Mucosa of stomach (tissue), 1 donor: ENCODE data around the gene DGKD.

Source experiments
- H3K27me3 ChIP-seq: one replicate; pipeline ENCODE4 v1.7.0; 2013; ENCODE audit warnings: mild to moderate bottlenecking, low read length; ENCODE audit not compliant: control insufficient read depth, insufficient read depth
- H3K36me3 ChIP-seq: one replicate; pipeline ENCODE4 v1.7.0; 2013; ENCODE audit warnings: low read length; ENCODE audit not compliant: control insufficient read depth, insufficient read depth
- H3K4me1 ChIP-seq: one replicate; pipeline ENCODE4 v1.7.0; 2013; ENCODE audit warnings: mild to moderate bottlenecking, low read length; ENCODE audit not compliant: control insufficient read depth, insufficient read depth
- H3K4me3 ChIP-seq: one replicate; pipeline ENCODE4 v1.7.0; 2013; ENCODE audit warnings: low read length
- H3K9ac ChIP-seq: one replicate; pipeline ENCODE4 v1.7.0; 2013; ENCODE audit warnings: mild to moderate bottlenecking, low read length, moderate library complexity
- H3K9me3 ChIP-seq: one replicate; pipeline ENCODE4 v1.7.0; 2013; ENCODE audit warnings: mild to moderate bottlenecking, low read length, moderate library complexity; ENCODE audit not compliant: control insufficient read depth
- donor health status: Pancreatic carcinoma.

Gene DGKD

DNA sequence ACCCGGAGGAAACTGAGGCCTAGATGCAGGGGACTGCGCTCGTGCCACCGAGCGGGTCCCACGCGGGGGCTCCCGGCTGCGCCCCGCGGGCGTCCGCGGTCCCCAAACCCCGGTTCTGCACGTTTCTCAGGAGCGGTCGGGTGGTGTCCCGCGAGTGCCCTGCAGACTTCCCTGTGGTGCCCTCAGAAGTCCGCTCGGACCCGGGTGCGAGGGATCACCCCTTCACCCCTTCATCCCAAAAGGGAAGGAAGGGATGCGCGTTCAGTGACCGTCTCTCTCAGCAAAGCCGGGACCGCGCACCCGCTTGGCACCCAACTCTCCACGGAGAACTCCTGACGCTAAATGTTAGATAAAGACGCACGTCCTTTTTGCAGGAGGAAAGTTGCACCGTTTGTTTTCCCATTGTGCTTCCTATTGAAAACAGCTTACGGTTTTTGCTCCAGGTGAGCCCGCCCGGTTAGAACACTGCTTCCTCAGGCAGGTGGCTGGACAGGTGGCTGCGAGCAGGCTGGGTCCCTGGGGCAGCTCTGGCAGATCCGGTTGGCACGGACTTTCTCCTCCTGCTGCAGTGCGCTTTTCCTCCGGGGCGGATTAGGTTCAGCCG, 779 bp downstream of the DGKD start:
- peak overlapping the region; percentile 61 for H3K9ac ChIP-seq
- H3K36me3 ChIP-seq: no peaks in the 10 kb centered on the region
- no peaks in the 10 kb centered on the region for H3K27me3 ChIP-seq
- H3K4me3 ChIP-seq: peak overlapping the region; percentile 44
- H3K9me3 ChIP-seq: no peaks in the 10 kb centered on the region
- peaks cover 39% of the 10 kb centered on the region for H3K4me1 ChIP-seq

DNA sequence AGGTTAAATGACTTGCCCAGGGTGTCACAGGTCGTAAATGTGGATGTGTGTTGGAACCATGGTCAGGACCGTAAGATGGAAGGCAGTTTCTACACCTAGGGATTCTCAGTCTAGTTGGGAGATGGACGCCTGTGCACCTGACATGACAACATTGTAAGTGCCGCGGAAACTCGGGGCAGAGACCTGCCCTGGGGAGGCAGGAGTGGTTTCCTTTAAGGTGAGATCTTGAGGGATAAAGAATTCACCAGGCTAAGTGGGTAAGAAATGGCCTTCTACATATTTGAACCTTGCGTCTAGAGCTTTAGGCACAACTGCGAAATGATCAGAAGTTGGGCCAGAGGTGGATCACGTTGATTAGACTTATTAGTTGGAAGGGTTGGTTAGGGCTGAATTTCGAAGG, 1.6 kb downstream of the DGKD start:
- Histone ChIP-seq H3K9ac (no peak overlapping the region), H3K4me3 (peak overlapping the region; percentile 44), H3K4me1 (peaks cover 32% of the 10 kb centered on the region), H3K36me3 (no peaks in the 10 kb centered on the region), H3K27me3 (no peaks in the 10 kb centered on the region), H3K9me3 (no peaks in the 10 kb centered on the region)

DNA sequence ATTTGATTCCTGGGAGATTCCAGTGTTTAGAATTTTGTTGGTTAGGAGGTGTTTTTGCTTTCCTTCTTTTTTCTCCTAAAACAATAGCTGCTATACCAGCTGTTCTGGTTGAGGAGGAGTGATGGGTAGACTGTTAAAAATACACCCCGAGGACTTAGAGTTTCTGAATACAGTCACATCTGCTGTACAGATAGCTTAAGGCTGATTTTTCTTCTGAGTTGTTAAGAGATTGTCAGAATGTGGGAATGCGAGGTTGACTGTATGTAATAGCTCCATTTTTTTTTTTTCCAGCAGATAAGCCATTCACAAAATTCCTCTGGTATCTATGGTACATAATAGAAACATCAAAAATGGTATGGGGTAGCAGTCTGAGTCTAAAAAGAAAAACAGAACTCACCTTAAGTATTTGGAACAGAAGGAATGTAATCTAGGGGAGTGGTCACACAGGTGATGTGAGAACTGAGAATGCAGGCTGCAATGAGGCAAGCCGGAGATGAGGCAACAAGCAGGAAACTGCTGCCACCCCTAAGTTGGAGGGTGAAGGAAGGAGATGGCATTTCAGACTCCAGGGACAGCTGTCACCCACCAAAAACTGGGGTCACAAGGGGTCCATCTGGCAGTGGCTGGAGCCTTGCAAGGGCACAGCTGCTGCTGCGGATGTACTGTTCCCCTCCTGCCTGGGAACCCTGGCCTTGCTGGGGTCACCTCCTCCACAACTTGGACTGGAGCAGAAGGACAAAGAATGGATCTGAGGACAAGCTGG, 2.4 kb downstream of the DGKD start:
- H3K9ac ChIP-seq: no peak overlapping the region
- H3K27me3 ChIP-seq: no peaks in the 10 kb centered on the region
- H3K36me3 ChIP-seq: no peaks in the 10 kb centered on the region
- no peak overlapping the region for H3K4me3 ChIP-seq
- H3K9me3 ChIP-seq: no peaks in the 10 kb centered on the region
- H3K4me1 ChIP-seq: peaks cover 30% of the 10 kb centered on the region

DNA sequence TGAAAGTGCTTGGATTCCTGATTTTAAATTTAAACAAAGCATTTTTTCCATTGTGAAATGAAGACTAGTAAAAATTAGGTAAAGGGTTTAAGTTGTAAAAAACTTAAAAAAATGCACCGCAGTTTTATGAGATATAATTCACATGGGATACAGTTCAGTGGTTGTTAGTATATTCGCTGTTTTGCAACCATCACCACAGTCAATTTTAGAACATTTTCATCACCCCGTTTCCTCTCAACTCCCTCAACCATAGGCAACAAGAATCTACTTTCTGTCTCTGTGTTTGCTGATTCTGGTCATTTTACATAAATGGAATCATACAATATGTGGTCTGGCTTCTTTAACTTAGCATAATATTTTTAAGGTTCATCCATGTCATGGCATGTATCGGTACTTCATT, 4.0 kb downstream of the DGKD start:
- H3K4me1 ChIP-seq: peaks cover 24% of the 10 kb centered on the region
- H3K27me3 ChIP-seq: no peaks in the 10 kb centered on the region
- no peak overlapping the region for H3K4me3 ChIP-seq
- H3K9ac ChIP-seq: no peak overlapping the region
- no peaks in the 10 kb centered on the region for H3K9me3 ChIP-seq
- no peaks in the 10 kb centered on the region for H3K36me3 ChIP-seq

DNA sequence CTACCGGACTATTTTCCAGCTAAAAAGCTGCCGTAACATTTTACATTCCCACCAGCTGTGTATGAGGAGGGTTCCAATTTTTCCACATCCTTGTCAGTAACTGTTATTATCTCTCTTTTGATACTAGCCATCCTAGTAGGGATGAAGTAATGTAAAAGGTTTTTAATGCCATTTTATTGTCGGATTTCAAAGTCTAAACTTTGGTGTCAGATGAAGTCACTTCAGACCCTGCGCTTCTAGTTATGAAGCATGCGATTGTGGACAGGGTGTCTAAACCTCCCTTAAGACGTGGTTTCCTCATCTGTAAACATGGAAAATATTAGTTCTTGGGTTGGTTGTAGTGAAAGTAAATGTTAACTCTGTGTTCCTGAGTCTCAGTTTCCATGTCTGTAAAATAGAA, 4.7 kb downstream of the DGKD start:
- H3K36me3 ChIP-seq: no peaks in the 10 kb centered on the region
- no peak overlapping the region for H3K4me3 ChIP-seq
- H3K27me3 ChIP-seq: no peaks in the 10 kb centered on the region
- no peaks in the 10 kb centered on the region for H3K9me3 ChIP-seq
- H3K9ac ChIP-seq: no peak overlapping the region
- peaks cover 18% of the 10 kb centered on the region for H3K4me1 ChIP-seq

DNA sequence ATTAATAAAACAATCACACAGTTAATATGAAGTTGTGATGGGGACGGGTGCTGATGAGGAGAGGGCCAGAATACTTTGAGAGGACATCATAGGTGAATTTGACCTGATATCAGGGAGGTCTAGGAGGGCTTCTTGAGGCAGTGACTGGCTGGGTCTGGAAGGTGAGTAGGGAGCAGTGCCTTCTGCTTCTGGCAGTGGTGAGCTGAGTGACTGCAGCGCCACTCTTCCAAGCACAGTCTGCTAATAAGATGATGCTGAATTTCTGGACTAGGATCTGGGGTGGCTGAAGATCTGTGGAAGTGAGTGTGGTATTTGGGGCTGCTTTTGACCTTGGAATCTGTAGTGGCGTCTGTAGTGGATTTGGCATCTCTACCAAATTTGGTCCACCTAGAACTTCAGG, 5.5 kb downstream of the DGKD start:
- no peaks in the 10 kb centered on the region for H3K27me3 ChIP-seq
- no peak overlapping the region for H3K4me3 ChIP-seq
- H3K9me3 ChIP-seq: no peaks in the 10 kb centered on the region
- peaks cover 18% of the 10 kb centered on the region for H3K4me1 ChIP-seq
- no peaks in the 10 kb centered on the region for H3K36me3 ChIP-seq
- H3K9ac ChIP-seq: no peak overlapping the region

DNA sequence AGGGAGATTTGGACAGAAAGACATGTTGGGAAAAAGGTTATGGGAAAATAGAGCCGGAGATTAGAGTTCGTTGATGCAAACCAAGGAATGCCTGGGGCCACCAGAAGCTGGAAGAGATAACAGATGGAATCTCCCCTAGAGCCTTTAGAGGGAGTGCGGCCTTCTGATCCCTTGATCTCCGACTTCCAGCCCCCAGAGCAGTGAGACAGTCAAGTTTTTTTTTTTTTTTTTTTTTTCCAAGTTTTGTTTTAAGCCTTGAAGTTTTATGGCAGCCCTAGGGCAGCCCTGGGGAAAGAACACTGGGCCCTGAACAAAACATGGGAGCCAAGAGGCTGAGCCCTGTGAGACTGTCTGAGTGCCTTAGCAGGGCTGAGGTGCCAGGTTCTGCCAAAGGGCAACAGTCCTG, 6.5 kb downstream of the DGKD start:
- Histone ChIP-seq H3K9ac (no peak overlapping the region), H3K27me3 (no peaks in the 10 kb centered on the region), H3K9me3 (no peaks in the 10 kb centered on the region), H3K4me3 (no peak overlapping the region), H3K36me3 (no peaks in the 10 kb centered on the region), H3K4me1 (peaks cover 14% of the 10 kb centered on the region)

DNA sequence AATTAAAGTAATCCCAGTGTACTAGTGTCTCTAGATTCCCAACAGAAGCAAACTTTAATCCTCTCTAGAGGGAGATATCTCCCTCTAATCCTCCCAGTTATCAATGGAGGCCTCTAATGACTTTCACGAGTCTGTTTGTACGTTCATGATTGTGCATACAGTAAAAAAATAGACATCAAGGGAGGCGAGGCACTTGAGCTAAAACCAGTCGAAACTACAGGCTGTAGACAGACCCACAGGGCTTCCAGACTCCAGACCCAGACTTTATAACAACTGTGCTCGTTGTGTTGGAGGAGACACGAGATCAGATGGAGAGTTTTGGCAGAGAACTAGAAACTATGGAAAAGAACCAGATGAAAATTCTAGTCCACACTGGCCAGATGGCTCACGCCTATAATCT, 7.0 kb downstream of the DGKD start:
- H3K4me1 ChIP-seq: peaks cover 8% of the 10 kb centered on the region
- no peaks in the 10 kb centered on the region for H3K9me3 ChIP-seq
- H3K27me3 ChIP-seq: no peaks in the 10 kb centered on the region
- H3K36me3 ChIP-seq: no peaks in the 10 kb centered on the region
- no peak overlapping the region for H3K4me3 ChIP-seq
- no peak overlapping the region for H3K9ac ChIP-seq

DNA sequence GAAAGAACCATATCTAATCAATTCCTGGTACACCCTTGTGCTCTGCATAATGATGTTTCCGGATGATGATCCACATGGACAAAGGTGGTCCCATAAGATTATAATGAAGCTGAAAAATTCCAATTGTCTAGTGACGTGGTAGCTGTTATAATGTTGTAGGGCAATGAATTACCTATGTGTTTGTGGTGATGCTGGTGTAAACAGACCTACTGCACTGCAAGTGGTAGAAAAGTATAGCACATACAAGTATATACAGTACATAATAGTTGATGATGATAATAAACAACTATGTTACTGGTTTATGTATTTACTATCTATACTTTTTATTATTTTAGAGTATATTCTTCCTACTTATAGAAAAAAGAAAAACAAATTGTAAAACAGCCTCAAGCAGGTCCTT, 8.4 kb downstream of the DGKD start:
- no peaks in the 10 kb centered on the region for H3K36me3 ChIP-seq

DNA sequence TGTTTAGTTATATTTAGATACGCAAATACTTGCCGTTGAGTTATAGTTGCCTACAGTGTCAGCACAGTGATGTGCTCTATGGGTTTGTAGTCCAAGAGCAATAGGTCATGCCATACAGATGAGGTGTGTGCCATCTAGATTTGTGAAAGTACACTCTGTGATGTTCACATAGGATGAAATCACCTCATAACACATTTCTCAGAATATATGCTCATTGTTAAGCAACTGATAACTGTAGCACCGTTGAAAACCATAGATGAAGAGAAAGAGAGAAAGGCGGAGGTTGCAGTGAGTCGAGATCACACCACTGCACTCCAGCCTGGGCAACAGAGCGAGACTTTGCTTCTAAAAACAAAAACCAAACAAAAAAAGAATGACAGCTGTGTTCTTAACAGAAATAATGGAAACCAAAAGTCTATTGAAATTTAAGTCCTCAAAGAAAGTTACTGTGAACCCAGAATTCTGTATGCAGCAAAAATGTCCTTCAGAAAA, 9.5 kb downstream of the DGKD start:
- Histone ChIP-seq H3K4me3 (no peak overlapping the region), H3K9ac (no peak overlapping the region), H3K27me3 (no peaks in the 10 kb centered on the region), H3K9me3 (no peaks in the 10 kb centered on the region), H3K4me1 (no peaks in the 10 kb centered on the region), H3K36me3 (no peaks in the 10 kb centered on the region)

More for the DNA sequence above, 8.4 kb downstream of the DGKD start:
- Histone ChIP-seq H3K4me3 (no peak overlapping the region), H3K4me1 (no peaks in the 10 kb centered on the region), H3K9me3 (no peaks in the 10 kb centered on the region), H3K9ac (no peak overlapping the region), H3K27me3 (no peaks in the 10 kb centered on the region)

DNA sequence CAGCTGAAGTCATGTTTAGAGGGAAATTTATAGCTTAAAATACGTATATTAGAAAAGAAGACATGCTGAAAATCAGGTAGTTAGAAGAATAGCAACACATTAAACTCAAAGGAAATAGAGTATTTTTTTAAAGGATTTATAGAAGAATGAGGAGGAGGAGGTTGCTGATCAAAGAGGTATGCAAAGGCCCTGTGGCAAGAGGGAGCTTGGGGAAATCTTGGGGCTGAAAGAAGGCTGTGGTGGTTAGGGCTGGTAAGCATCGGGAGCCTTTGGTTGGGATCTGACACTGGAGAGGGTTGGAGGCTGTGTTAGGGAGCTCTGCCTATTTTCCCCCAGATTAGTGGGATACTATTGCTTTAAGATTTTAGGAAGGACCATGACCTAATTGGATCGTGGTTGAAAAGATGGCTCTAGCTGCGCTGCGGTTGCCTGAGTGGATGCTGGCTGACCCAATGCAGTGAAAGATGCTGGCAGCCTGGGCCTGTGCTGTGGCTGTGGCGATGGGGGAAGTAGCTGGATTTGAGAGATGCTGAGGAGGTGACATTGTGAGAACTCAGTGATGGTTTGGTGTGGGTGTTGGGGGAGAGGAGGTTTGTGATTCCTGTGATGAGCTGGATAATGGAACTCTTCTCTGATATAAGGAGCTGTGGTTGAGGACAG, 11.7 kb downstream of the DGKD start:
- Histone ChIP-seq H3K9me3 (no peaks in the 10 kb centered on the region), H3K9ac (no peak overlapping the region), H3K4me1 (no peaks in the 10 kb centered on the region), H3K27me3 (no peaks in the 10 kb centered on the region), H3K4me3 (no peak overlapping the region), H3K36me3 (no peaks in the 10 kb centered on the region)

DNA sequence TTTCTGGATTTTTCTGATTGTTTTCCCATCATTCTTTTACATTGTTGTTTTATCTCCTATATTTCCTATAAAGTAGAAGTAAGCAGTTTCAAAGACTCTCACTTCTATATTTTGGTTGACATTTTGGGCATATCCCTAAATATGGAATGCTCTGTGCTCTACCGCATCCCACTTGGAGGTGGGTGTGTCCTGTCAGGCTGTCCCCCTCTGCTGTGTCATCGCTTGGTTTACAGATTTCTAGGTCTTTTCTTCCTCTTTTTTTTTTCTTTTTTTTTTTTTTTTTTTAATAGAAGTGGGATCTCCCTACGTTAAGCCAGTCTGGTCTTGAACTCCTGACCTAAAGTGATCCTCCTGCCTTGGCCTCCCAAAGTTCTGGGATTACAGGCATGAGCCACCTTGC, 13.3 kb downstream of the DGKD start:
- H3K36me3 ChIP-seq: no peaks in the 10 kb centered on the region
- H3K9me3 ChIP-seq: no peaks in the 10 kb centered on the region
- H3K4me3 ChIP-seq: no peak overlapping the region
- H3K27me3 ChIP-seq: no peaks in the 10 kb centered on the region
- no peaks in the 10 kb centered on the region for H3K4me1 ChIP-seq
- no peak overlapping the region for H3K9ac ChIP-seq
